HepG2 (cell line): ENCODE results near the gene STC2. TPM values are rescaled to one million over a fixed set of nuclear protein-coding genes. Genes with fewer than 3 reads are reported as not detected.
A peak's percentile ranks its signal among the peaks of the same experiment; 100 is the strongest.

ENCODE experiments used
- ARHGAP35 ChIP-seq: sonication (generic); formaldehyde crosslinking; IDR thresholded peaks from 2 replicates; pipeline ENCODE4 v1.9.0; 2022; ENCODE audit warnings: mild to moderate bottlenecking, inconsistent platforms, moderate library complexity, missing genetic modification reagents, borderline replicate concordance
- BRF2 ChIP-seq: sonication (generic); formaldehyde crosslinking; IDR thresholded peaks from 2 replicates; pipeline ENCODE4 v1.8.1; 2022; ENCODE audit warnings: mild to moderate bottlenecking, missing genetic modification reagents
- CREBL2 ChIP-seq: sonication (generic); formaldehyde crosslinking; IDR thresholded peaks from 2 replicates; pipeline ENCODE4 v1.8.1; 2023; ENCODE audit warnings: missing genetic modification reagents, mild to moderate bottlenecking, borderline replicate concordance
- DPF2 ChIP-seq: sonication (generic); formaldehyde crosslinking; IDR thresholded peaks from 2 replicates; pipeline ENCODE4 v1.4.0; 2020; ENCODE audit warnings: mild to moderate bottlenecking, low read depth, missing genetic modification reagents, borderline replicate concordance
- ETV5 ChIP-seq: IDR thresholded peaks from 2 replicates; pipeline ENCODE4 v1.6.1; 2018; ENCODE audit warnings: missing biosample characterization, missing genetic modification reagents, inconsistent platforms, borderline replicate concordance
- NFE2L1 ChIP-seq: sonication (generic); formaldehyde crosslinking; IDR thresholded peaks from 2 replicates; pipeline ENCODE4 v1.4.0; 2020; ENCODE audit warnings: missing genetic modification reagents, mild to moderate bottlenecking, borderline replicate concordance
- RFX1 ChIP-seq: fragments of 450-650 bp; IDR thresholded peaks from 2 replicates; pipeline ENCODE4 v1.6.1; 2017
- TBX3 ChIP-seq: fragments of 450-650 bp; IDR thresholded peaks from 2 replicates; pipeline ENCODE4 v1.6.1; 2017; ENCODE audit warnings: antibody characterized with exemption, mild to moderate bottlenecking, inconsistent platforms, borderline replicate concordance
- ZBTB33 ChIP-seq: sonication (generic); formaldehyde crosslinking; IDR thresholded peaks from 2 replicates; pipeline ENCODE4 v1.4.0; 2020; ENCODE audit warnings: missing genetic modification reagents
- ZBTB43 ChIP-seq: sonication (generic); formaldehyde crosslinking; conservative IDR thresholded peaks from 2 replicates; pipeline ENCODE4 v1.4.0; 2020; ENCODE audit warnings: missing genetic modification reagents
- ZMYM4 ChIP-seq: sonication (generic); formaldehyde crosslinking; IDR thresholded peaks from 2 replicates; pipeline ENCODE4 v1.8.1; 2023; ENCODE audit warnings: mild to moderate bottlenecking, missing genetic modification reagents
- ZNF331 ChIP-seq: sonication (generic); formaldehyde crosslinking; IDR thresholded peaks from 2 replicates; pipeline ENCODE4 v1.4.0; 2020; ENCODE audit warnings: missing genetic modification reagents
- ZNF543 ChIP-seq: sonication (generic); formaldehyde crosslinking; IDR thresholded peaks from 2 replicates; pipeline ENCODE4 v1.4.0; 2020; ENCODE audit warnings: mild to moderate bottlenecking, missing genetic modification reagents
- ZNF597 ChIP-seq: sonication (generic); formaldehyde crosslinking; IDR thresholded peaks from 2 replicates; pipeline ENCODE4 v1.5.0; 2020; ENCODE audit warnings: missing genetic modification reagents
- ZNF609 ChIP-seq: sonication (generic); formaldehyde crosslinking; IDR thresholded peaks from 2 replicates; pipeline ENCODE4 v1.4.0; 2020; ENCODE audit warnings: mild to moderate bottlenecking, missing genetic modification reagents, borderline replicate concordance
- ZSCAN29 ChIP-seq: sonication (generic); formaldehyde crosslinking; conservative IDR thresholded peaks from 2 replicates; pipeline ENCODE4 v1.4.0; 2020; ENCODE audit warnings: mild to moderate bottlenecking, missing genetic modification reagents
- polyA plus RNA-seq, 8 experiments: library from polyadenylated mRNA; depleted of rRNA in 3 of 8; stranded (reverse) in 7 of 8; unstranded in 1 of 8; fragments of >200 nt; fragmentation: Illumina TruSeq in 4 of 8; extraction: Trizol in 4 of 8; gene quantifications; 2 replicates each; pipeline versions ENCODE4 v1.2.1 to v1.2.3, GENCODE V29; 2011 to 2016; ENCODE audit warnings: low read depth in 4 of 8, missing spikeins in 1 of 8, mixed read lengths in 1 of 8; ENCODE audit not compliant: insufficient read depth in 1 of 8
- total RNA-seq, 5 experiments: library from RNA; depleted of rRNA; stranded (reverse); fragments of >200 nt; fragmentation: Illumina TruSeq; extraction: Trizol; gene quantifications; 2 replicates each; pipeline ENCODE4 v1.2.3, GENCODE V29; 2016; ENCODE audit warnings: low read depth in 1 of 5

The STC2 gene
- total and polyA plus RNA-seq, 2 of the 13 experiments (the other 11 are each of a cell fraction or from before 2014, with no cell fraction given) = 27.1 to 69.2 TPM

- TF ChIP-seq ZNF609 (CRISPR knock-in tag) (no peak; the same call in 1 of the 2 replicates), TBX3 (no peak), ARHGAP35 (CRISPR knock-in tag) (no peak), DPF2 (CRISPR knock-in tag) (0 out of 2 replicates have a peak, but pooled peaks have one; percentile 12), ZNF543 (no peak), ZSCAN29 (CRISPR knock-in tag) (no peak), ZMYM4 (CRISPR knock-in tag) (peak; percentile 49; the same call in 1 of the 2 replicates), ZNF331 (CRISPR knock-in tag) (no peak), ETV5 (CRISPR knock-in tag) (no peak), NFE2L1 (CRISPR knock-in tag) (no peak), RFX1 (no peak), BRF2 (no peak), CREBL2 (CRISPR knock-in tag) (no peak), ZBTB43 (CRISPR knock-in tag) (no peak), ZBTB33 (CRISPR knock-in tag) (no peak), ZNF597 (CRISPR knock-in tag) (no peak)
Measured at GRCh38 chr5:173296737-173297676, 31.2 kb downstream of the STC2 start (continued).
